ENCODE data around the gene UGCG. TPM values are rescaled to one million over a fixed set of nuclear protein-coding genes. Genes with fewer than 3 reads are reported as not detected.
"Not testable (repeated sequence)": the region's sequence is repeated elsewhere in the genome, so short reads cannot be mapped to it uniquely, and the experiment has no call there.

UGCG gene
- total RNA-seq, 4 donors from 2014 or later: 3.8 to 62.6 (median 29.9) TPM

DNA sequence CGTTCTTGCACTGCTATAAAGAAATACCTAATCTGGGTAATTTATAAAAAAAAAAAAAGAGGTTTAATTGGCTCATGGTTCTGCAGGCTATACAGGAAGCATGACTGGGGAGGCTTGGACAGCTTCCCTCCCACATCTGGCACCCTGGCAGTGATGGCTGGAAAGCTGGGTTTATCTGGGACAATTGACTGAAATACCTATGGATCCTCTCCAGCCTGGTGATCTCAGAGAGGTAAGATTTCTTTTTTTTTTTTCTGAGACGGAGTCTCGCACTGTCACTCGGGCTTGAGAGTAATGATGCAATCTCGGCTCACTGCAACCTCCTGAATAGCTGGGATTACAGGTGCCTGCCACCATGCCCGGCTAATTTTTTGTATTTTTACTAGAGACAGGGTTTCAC is 22.7 kb upstream of the UGCG start:
- TF ChIP-seq POLR2AphosphoS5 (IDR thresholded peaks at IDR 0.05) (no peak), POLR2A (IDR thresholded peaks at IDR 0.05) (no peak), EP300 (IDR thresholded peaks at IDR 0.05; ENCODE audit: low read depth) (no peak)
- TF ChIP-seq, protein P1, sequence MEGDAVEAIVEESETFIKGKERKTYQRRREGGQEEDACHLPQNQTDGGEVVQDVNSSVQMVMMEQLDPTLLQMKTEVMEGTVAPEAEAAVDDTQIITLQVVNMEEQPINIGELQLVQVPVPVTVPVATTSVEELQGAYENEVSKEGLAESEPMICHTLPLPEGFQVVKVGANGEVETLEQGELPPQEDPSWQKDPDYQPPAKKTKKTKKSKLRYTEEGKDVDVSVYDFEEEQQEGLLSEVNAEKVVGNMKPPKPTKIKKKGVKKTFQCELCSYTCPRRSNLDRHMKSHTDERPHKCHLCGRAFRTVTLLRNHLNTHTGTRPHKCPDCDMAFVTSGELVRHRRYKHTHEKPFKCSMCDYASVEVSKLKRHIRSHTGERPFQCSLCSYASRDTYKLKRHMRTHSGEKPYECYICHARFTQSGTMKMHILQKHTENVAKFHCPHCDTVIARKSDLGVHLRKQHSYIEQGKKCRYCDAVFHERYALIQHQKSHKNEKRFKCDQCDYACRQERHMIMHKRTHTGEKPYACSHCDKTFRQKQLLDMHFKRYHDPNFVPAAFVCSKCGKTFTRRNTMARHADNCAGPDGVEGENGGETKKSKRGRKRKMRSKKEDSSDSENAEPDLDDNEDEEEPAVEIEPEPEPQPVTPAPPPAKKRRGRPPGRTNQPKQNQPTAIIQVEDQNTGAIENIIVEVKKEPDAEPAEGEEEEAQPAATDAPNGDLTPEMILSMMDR (IDR thresholded peaks at IDR 0.05): no peak

DNA sequence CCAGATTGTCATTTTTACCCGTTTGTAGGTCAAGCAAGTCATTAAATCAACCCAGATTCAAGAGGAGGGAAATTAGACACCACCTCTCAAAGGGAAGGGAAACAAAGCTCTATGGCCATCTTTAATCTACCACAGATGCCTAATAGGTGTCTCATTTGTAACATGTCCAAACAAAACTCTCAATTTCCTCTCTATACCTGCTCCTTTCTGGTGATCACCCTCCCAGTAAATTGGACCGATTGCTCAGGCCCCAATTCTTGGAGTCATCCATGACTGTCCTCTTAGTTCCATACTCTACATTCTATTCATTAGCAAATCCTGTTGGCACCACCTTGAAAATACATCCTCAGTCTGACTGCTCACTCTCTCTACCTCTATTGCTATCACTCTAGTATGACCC is 22.1 kb upstream of the UGCG start:
- no peak for DNase-seq
- Histone ChIP-seq H3K4me1 (peaks cover 0 to 3% (median 0%) of the 10 kb centered on the region in 4 donors), H3K4me3 (no peak overlapping the region), H3K9me3 (no peaks in the 10 kb centered on the region), H3K27me3 (no peaks in the 10 kb centered on the region), H3K27ac (no peak overlapping the region), H3K36me3 (no peaks in the 10 kb centered on the region)
- in situ Hi-C loops (cut with MboI; ENCODE audit: low pct_ligation_motif_present in 1 of 4, low pct_unique_long_range_greater_than_20kb in 1 of 4, low sequenced_read_pairs in 3 of 4): no loop called here
- intact Hi-C loops (cut with DNase I; ENCODE audit: low total_unique reads): no loop called here
- TF ChIP-seq POLR2AphosphoS5 (IDR thresholded peaks at IDR 0.05): no peak
- TF ChIP-seq, protein P1 (IDR thresholded peaks at IDR 0.05): no peak
- no peak for TF ChIP-seq POLR2A (IDR thresholded peaks at IDR 0.05)
- no peak for TF ChIP-seq EP300 (IDR thresholded peaks at IDR 0.05; ENCODE audit: low read depth)
- WGBS, 2 donors (ENCODE audit: low coverage in 1 of 2): 72 to 100% methylated on average over 1 to 2 of the region's 2 CpGs

More for the DNA sequence above, 22.7 kb upstream of the UGCG start:
- H3K27ac ChIP-seq: no peak overlapping the region
- WGBS, 2 donors (ENCODE audit: low coverage in 1 of 2): 97% methylated on average over 6 of the region's 6 CpGs
- H3K27me3 ChIP-seq: no peaks in the 10 kb centered on the region
- in situ Hi-C loops (cut with MboI; ENCODE audit: low pct_ligation_motif_present in 1 of 4, low pct_unique_long_range_greater_than_20kb in 1 of 4, low sequenced_read_pairs in 3 of 4) (no loop called here), intact Hi-C loops (cut with DNase I; ENCODE audit: low total_unique reads) (no loop called here)
- H3K36me3 ChIP-seq: no peaks in the 10 kb centered on the region
- no peak overlapping the region for H3K4me3 ChIP-seq
- peaks cover 0 to 3% (median 0%) of the 10 kb centered on the region in 4 donors for H3K4me1 ChIP-seq
- no peaks in the 10 kb centered on the region for H3K9me3 ChIP-seq
- no peak for DNase-seq

DNA sequence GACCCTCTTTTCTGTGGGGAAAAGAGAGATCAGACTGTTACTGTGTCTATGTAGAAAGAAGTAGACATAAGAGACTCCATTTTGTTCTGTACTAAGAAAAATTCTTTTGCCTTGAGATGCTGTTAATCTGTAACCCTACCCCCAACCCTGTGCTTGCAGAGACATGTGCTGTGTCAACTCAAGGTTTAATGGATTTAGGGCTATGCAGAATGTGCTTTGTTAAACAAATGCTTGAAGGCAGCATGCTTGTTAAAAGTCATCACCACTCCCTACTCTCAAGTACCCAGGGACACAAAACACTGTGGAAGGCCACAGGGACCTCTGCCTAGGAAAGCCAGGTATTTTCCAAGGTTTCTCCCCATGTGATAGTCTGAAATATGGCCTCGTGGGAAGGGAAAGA is 21.3 kb upstream of the UGCG start:
- H3K4me3 ChIP-seq; H3K36me3 ChIP-seq; H3K9me3 ChIP-seq; intact Hi-C loops (cut with DNase I; ENCODE audit: low total_unique reads); DNase-seq; H3K27ac ChIP-seq; H3K4me1 ChIP-seq; H3K27me3 ChIP-seq: not testable (repeated sequence)
- WGBS, 2 donors (ENCODE audit: low coverage in 1 of 2): 53% methylated on average over 1 of the region's 1 CpG; no CpG with 5 or more reads in 1 of the 2 donors
- in situ Hi-C loops (cut with MboI; ENCODE audit: low pct_ligation_motif_present in 1 of 4, low pct_unique_long_range_greater_than_20kb in 1 of 4, low sequenced_read_pairs in 3 of 4): loop anchor here in 1 of 4 donors (25.0 kb wide), 2 partner anchors 187 to 487 kb away; no protein-coding TSS in a partner anchor

DNA sequence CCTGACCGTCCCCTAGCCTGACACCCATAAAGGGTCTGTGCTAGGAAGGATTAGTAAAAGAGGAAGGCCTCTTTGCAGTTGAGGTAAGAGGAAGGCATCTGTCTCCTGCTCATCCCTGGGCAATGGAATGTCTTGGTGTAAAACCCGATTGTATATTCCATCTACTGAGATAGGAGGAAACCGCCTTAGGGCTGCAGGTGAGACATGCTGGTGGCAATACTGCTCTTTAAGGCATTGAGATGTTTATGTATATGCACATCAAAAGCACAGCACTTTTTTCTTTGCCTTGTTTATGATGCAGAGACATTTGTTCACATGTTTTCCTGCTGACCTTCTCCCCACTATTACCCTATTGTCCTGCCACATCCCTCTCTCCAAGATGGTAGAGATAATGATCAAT is 20.9 kb upstream of the UGCG start:
- H3K9me3 ChIP-seq; H3K27ac ChIP-seq; DNase-seq; H3K36me3 ChIP-seq; H3K4me3 ChIP-seq; H3K4me1 ChIP-seq; H3K27me3 ChIP-seq; intact Hi-C loops (cut with DNase I; ENCODE audit: low total_unique reads): not testable (repeated sequence)
- WGBS, 2 donors (ENCODE audit: low coverage in 1 of 2): 92% methylated on average over 3 of the region's 3 CpGs; no CpG with 5 or more reads in 1 of the 2 donors
- in situ Hi-C loops (cut with MboI; ENCODE audit: low pct_ligation_motif_present in 1 of 4, low pct_unique_long_range_greater_than_20kb in 1 of 4, low sequenced_read_pairs in 3 of 4): loop anchor here in 1 of 4 donors (25.0 kb wide), 2 partner anchors 187 to 487 kb away; no protein-coding TSS in a partner anchor

DNA sequence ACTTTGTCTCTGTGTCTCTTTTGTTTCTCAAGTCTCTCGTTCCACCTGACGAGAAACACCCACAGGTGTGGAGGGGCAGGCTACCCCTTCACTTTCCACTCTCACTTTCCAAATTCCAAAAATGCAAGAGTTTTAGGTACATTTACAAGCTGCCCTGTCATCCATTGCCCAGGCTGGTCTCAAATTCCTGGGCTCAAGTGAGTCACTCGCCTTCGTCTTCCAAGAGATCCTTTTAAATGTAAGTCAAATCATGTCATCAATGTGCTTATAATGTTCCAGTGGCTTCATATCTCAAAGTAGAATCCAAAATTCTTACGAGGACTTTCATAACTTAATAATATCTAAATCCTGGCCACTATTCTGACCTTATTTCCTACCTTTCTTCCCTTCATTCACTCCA is 20.4 kb upstream of the UGCG start:
- WGBS, 2 donors (ENCODE audit: low coverage in 1 of 2): 95 to 96% methylated on average over 5 of the region's 5 CpGs
- in situ Hi-C loops (cut with MboI; ENCODE audit: low pct_ligation_motif_present in 1 of 4, low pct_unique_long_range_greater_than_20kb in 1 of 4, low sequenced_read_pairs in 3 of 4): loop anchor here in 1 of 4 donors (25.0 kb wide), 2 partner anchors 186 to 486 kb away; no protein-coding TSS in a partner anchor
- Histone ChIP-seq H3K9me3 (peaks cover 0 to 5% of the 10 kb centered on the region in 2 donors), H3K27ac (no peak overlapping the region), H3K36me3 (no peaks in the 10 kb centered on the region), H3K4me1 (peaks cover 0 to 3% (median 0%) of the 10 kb centered on the region in 4 donors), H3K27me3 (no peaks in the 10 kb centered on the region), H3K4me3 (no peak overlapping the region)
- intact Hi-C loops (cut with DNase I; ENCODE audit: low total_unique reads): no loop called here
- TF ChIP-seq, protein P1 (IDR thresholded peaks at IDR 0.05): no peak
- no peak for TF ChIP-seq EP300 (IDR thresholded peaks at IDR 0.05; ENCODE audit: low read depth)
- TF ChIP-seq POLR2AphosphoS5 (IDR thresholded peaks at IDR 0.05): no peak
- no peak for TF ChIP-seq POLR2A (IDR thresholded peaks at IDR 0.05)
- no peak for DNase-seq

All from transverse colon (tissue), 4 donors.